C4-2B (cell line): ENCODE results near the gene ASIP.
"Not testable (repeated sequence)": the region's sequence is repeated elsewhere in the genome, so short reads cannot be mapped to it uniquely, and the experiment has no call there.

ENCODE experiments used
- H3K27ac ChIP-seq: fragments of 450-650 bp; 2 replicates; pipeline ENCODE4 v1.5.1; 2017
- ZFX ChIP-seq: fragments of 450-650 bp; IDR thresholded peaks from 2 replicates; pipeline ENCODE4 v1.6.1; 2017
- TF ChIP-seq, protein P1 (sequence below): fragments of 450-650 bp; conservative IDR thresholded peaks from 2 replicates; pipeline ENCODE4 v1.5.1; 2017; ENCODE audit warnings: mild to moderate bottlenecking

ASIP gene

GRCh38 chr20:34271956-34272355 is 30.7 kb downstream of the ASIP start:
- H3K27ac ChIP-seq, result peak overlapping the region; percentile 77; the same call in 1 of the 2 replicates
- TF ChIP-seq, protein P1, sequence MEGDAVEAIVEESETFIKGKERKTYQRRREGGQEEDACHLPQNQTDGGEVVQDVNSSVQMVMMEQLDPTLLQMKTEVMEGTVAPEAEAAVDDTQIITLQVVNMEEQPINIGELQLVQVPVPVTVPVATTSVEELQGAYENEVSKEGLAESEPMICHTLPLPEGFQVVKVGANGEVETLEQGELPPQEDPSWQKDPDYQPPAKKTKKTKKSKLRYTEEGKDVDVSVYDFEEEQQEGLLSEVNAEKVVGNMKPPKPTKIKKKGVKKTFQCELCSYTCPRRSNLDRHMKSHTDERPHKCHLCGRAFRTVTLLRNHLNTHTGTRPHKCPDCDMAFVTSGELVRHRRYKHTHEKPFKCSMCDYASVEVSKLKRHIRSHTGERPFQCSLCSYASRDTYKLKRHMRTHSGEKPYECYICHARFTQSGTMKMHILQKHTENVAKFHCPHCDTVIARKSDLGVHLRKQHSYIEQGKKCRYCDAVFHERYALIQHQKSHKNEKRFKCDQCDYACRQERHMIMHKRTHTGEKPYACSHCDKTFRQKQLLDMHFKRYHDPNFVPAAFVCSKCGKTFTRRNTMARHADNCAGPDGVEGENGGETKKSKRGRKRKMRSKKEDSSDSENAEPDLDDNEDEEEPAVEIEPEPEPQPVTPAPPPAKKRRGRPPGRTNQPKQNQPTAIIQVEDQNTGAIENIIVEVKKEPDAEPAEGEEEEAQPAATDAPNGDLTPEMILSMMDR, result no peak
- TF ChIP-seq ZFX, result no peak

DNA sequence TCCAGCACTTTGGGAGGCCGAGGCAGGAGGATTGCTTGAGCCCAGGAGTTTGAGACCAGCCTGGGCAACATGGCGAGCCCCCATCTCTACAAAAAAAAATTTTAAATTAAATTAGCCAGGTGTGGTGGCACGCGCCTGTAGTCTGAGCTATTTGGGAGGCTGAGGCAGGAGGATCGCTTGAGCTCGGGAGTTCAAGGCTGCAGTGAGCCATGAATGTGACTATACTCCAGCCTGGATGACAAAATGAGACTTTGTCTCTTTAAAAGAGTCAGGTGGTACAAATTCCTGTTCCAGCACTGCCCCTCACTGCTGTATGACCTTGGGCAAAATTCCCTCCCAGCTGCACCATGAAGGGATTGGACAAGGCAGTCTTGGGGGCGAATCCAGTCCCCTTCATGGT is 33.5 kb downstream of the ASIP start:
- TF ChIP-seq, protein P1, result no peak
- no peak for TF ChIP-seq ZFX
- H3K27ac ChIP-seq, result no peak overlapping the region

- no peak overlapping the region for H3K27ac ChIP-seq
- TF ChIP-seq, protein P1, result no peak
- TF ChIP-seq ZFX, result no peak
Measured at GRCh38 chr20:34281177-34281576, 40.0 kb downstream of the ASIP start.

DNA sequence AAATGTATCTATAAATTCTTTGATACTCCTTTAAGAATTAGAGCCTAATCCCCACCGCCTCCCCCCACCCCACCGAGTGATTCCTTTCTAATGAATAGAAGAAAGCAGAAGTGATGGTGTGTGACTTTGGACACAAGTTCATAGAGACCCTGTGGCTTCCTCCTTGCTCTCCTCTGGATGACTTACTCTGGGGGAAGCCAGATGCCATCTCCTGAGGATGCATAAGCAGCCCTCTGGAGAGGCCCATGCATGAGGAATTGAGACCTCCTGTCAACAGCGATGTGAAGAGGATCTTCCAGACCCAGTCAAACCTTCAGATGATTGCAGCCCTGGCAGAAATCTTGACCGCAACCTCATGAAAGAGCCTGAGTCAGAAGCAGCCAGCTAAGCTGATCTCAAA is 40.8 kb downstream of the ASIP start:
- TF ChIP-seq ZFX, result no peak
- TF ChIP-seq, protein P1, result no peak
- no peak overlapping the region for H3K27ac ChIP-seq

GRCh38 chr20:34283844-34284243 is 42.6 kb downstream of the ASIP start:
- no peak overlapping the region for H3K27ac ChIP-seq
- TF ChIP-seq ZFX, result no peak
- TF ChIP-seq, protein P1, result no peak

- TF ChIP-seq ZFX, result no peak
- TF ChIP-seq, protein P1, result no peak
- no peak overlapping the region for H3K27ac ChIP-seq
Measured at GRCh38 chr20:34285450-34285849, 44.2 kb downstream of the ASIP start.

- H3K27ac ChIP-seq, result not testable (repeated sequence)
Measured at GRCh38 chr20:34287500-34287899, 46.3 kb downstream of the ASIP start.

DNA sequence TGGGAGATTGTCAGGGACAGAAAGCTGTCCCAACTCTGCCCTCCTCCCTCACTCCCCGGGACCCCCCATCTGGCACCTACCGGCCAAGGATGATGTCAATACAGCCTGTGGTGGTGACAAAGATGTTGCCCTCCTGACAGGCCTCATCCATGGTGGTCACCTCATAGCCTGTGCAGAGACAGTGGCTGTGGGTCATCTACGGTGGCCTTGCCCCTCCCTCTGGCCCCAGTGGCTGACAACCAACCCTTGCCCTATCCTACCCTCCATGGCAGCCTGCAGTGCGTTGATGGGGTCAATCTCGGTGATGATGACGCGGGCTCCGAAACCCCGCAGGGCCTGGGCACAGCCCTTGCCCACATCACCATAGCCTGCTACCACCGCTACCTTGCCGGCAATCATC is 49.2 kb downstream of the ASIP start:
- TF ChIP-seq, protein P1, result no peak
- no peak for TF ChIP-seq ZFX

More for the DNA sequence above, 49.2 kb downstream of the ASIP start:
- H3K27ac ChIP-seq, result no peak overlapping the region
